Measurements from ENCODE around the gene SCFD2. TPM values are rescaled to one million over a fixed set of nuclear protein-coding genes. Genes with fewer than 3 reads are reported as not detected.

Gene SCFD2
- total and polyA plus RNA-seq, 2 of the 8 experiments (the other 6 are each of a cell fraction or from before 2014, with no cell fraction given): 6.2 to 10.2 TPM

DNA sequence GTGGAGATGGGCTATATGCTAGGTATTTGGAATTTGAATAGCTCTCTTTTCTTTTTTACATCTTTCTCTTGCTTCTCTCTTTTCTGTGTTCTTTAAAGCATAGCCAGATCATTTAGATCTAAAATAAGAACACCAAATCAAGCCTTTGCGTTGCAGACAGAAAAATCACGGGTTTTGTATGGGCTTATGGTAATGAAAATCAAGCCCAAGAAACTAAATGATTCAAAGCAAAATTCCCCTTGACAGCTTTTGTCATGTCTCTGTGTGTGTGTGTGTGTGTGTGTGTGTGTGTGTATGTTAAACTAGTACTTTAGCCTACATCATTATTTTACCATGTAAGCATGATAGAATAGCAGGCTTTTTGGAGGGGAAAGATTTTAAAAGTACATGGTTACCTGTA lies 505.5 kb downstream of the SCFD2 start:
- WGBS, 2 experiments (ENCODE audit: extremely low coverage in 1 of 2, insufficient coverage in 1 of 2, insufficient read length in 1 of 2, insufficient replicate concordance in 2 of 2, low coverage in 1 of 2, low lambda C conversion rate in 2 of 2, missing lambda C conversion rate in 1 of 2): 69% methylated on average over 2 of the region's 2 CpGs; no CpG with 5 or more reads in 1 of the 2 experiments
- peaks cover 8 to 32% of the 10 kb centered on the region in 2 experiments for H3K79me2 ChIP-seq (ENCODE audit: control insufficient read depth in 1 of 2, insufficient read depth in 2 of 2, low read length in 2 of 2)
- H3K14ac ChIP-seq (ENCODE audit: insufficient read length): no peak overlapping the region
- H2AK5ac ChIP-seq (ENCODE audit: low read depth, low read length): no peak overlapping the region
- H3K4me3 ChIP-seq (ENCODE audit: extremely low read depth in 1 of 4, insufficient read depth in 2 of 4, low read depth in 3 of 4, low read length in 4 of 4): peak overlapping the region in 1 of 4 experiments; percentile 97; a peak in 1 of 8 replicates
- H3K4me1 ChIP-seq (replicated peaks in 1 of 4; ENCODE audit: control insufficient read depth in 3 of 4, insufficient read depth in 4 of 4, low read length in 3 of 4): peaks cover 8 to 29% (median 12%) of the 10 kb centered on the region in 4 experiments
- peaks cover 6% of the 10 kb centered on the region; the same call in 1 of the 2 replicates for H3K79me1 ChIP-seq (ENCODE audit: low read depth, low read length)
- H2BK20ac ChIP-seq (ENCODE audit: low read length): no peak overlapping the region
- no peak overlapping the region for H2BK15ac ChIP-seq (ENCODE audit: low read length)
- no peak overlapping the region for H3K56ac ChIP-seq (replicated peaks; ENCODE audit: insufficient read length, low read depth, low read length)
- H2AFZ ChIP-seq (ENCODE audit: low read length): no peak overlapping the region
- ChIA-PET CTCF (ENCODE audit: partially characterized antibody) (interaction anchor here (0.8 to 1.5 kb wide), 4 partner anchors 11 to 315 kb away, joined by 3 to 8 read pairs (median 4); no protein-coding TSS in a partner anchor), POLR2A (ENCODE audit: partially characterized antibody) (interaction anchor here (1.2 to 11.0 kb wide), 4 partner anchors 13 to 139 kb away, joined by 3 to 165 read pairs (median 12); no protein-coding TSS in a partner anchor)
- H4K5ac ChIP-seq (ENCODE audit: insufficient read length, low read depth, low read length): no peak overlapping the region
- H3K9me3 ChIP-seq (ENCODE audit: insufficient read depth in 2 of 2, low read depth in 1 of 2, low read length in 1 of 2): peaks cover 10 to 16% of the 10 kb centered on the region in 2 experiments; a peak in 3 of 4 replicates
- H2BK5ac ChIP-seq (ENCODE audit: low read depth, low read length): no peak overlapping the region
- H3K27ac ChIP-seq (ENCODE audit: low read depth, low read length): no peak overlapping the region
- H2BK120ac ChIP-seq (replicated peaks; ENCODE audit: low read depth, low read length): no peak overlapping the region
- H3K36me3 ChIP-seq (ENCODE audit: control insufficient read depth in 2 of 4, insufficient read depth in 4 of 4, low read length in 3 of 4): peaks cover 12 to 23% (median 19%) of the 10 kb centered on the region in 4 experiments
- H4K20me1 ChIP-seq (replicated peaks in 1 of 2; ENCODE audit: control insufficient read depth in 1 of 2, insufficient read depth in 2 of 2, low read length in 2 of 2): peaks cover 8 to 11% of the 10 kb centered on the region in 2 experiments
- H4K8ac ChIP-seq (ENCODE audit: extremely low read depth, insufficient read depth, low read length): no peak overlapping the region
- H3K18ac ChIP-seq (ENCODE audit: extremely low read depth, low read length): no peak overlapping the region
- FAIRE-seq (no peak), DNase-seq (ENCODE audit: low read depth in 1 of 2, low spot score in 2 of 2) (no peak)
- TF ChIP-seq TCF12 (IDR thresholded peaks at IDR 0.05; ENCODE audit: low read depth, low read length): no peak
- TF ChIP-seq CTBP2 (IDR thresholded peaks at IDR 0.05; ENCODE audit: borderline replicate concordance, insufficient read depth, insufficient read length, low read length): no peak
- no peak for TF ChIP-seq KDM1A (IDR thresholded peaks at IDR 0.05; ENCODE audit: borderline replicate concordance, low read length)
- TF ChIP-seq POLR2AphosphoS5 (IDR thresholded peaks at IDR 0.05; ENCODE audit: low read depth, low read length): no peak
- TF ChIP-seq RNF2 (IDR thresholded peaks at IDR 0.05; ENCODE audit: borderline replicate concordance, low read depth, low read length, missing control alignments, poor library complexity, severe bottlenecking): no peak
- no peak for TF ChIP-seq ASH2L (IDR thresholded peaks at IDR 0.05; ENCODE audit: low read length)
- TF ChIP-seq, protein P1, sequence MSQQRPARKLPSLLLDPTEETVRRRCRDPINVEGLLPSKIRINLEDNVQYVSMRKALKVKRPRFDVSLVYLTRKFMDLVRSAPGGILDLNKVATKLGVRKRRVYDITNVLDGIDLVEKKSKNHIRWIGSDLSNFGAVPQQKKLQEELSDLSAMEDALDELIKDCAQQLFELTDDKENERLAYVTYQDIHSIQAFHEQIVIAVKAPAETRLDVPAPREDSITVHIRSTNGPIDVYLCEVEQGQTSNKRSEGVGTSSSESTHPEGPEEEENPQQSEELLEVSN (IDR thresholded peaks at IDR 0.05): no peak
- H3K27me3 ChIP-seq (replicated peaks in 1 of 4; ENCODE audit: control insufficient read depth in 3 of 4, extremely low read depth in 1 of 4, insufficient read depth in 3 of 4, low read length in 3 of 4): no peaks in the 10 kb centered on the region; a peak in 1 of 7 replicates
- H3K4ac ChIP-seq (replicated peaks; ENCODE audit: insufficient read length, low read depth, low read length): no peak overlapping the region
- peak overlapping the region; percentile 90 to 91; a peak in 2 of 4 replicates for H3K4me2 ChIP-seq (ENCODE audit: insufficient read depth in 1 of 2, low read depth in 2 of 2, low read length in 2 of 2)
- H3K23me2 ChIP-seq (ENCODE audit: low read depth, low read length): peaks cover 6% of the 10 kb centered on the region; the same call in 1 of the 2 replicates
- H3K23ac ChIP-seq (ENCODE audit: insufficient read length): no peak overlapping the region
- H2BK12ac ChIP-seq (ENCODE audit: low read depth, low read length): no peak overlapping the region
- no peak overlapping the region for H4K91ac ChIP-seq (replicated peaks; ENCODE audit: insufficient read length, low read length)
- H3K9ac ChIP-seq (replicated peaks in 1 of 4; ENCODE audit: extremely low read depth in 1 of 4, low read depth in 3 of 4, low read length in 3 of 4): no peak overlapping the region

Measured in H1 (cell line).